HCT116 (cell line): Measurements from ENCODE around the gene CYP1A2. TPM values are rescaled to one million over a fixed set of nuclear protein-coding genes. Genes with fewer than 3 reads are reported as not detected.

Experiments used
- ATAC-seq: fragments of 200-7000 bp; cut with Tn5 transposase; 2 replicates; pipeline ENCODE4 v1.9.1; 2020; ENCODE audit warnings: mild to moderate bottlenecking, moderate library complexity
- BruUV-seq: library from RNA; stranded (reverse); fragments of 400-500 nt; replicated peaks from 2 replicates; lab custom pipeline; 2021; lab: Mats Ljungman, UMichigan
- CTCF ChIA-PET: fragments of 300-600 bp; sonication (Branson Sonifier 250); formaldehyde crosslinking; loops from one replicate; lab custom pipeline; 2021; ENCODE audit warnings: antibody characterized with exemption; lab: Charles Lee
- POLR2A ChIA-PET: fragments of 300-600, 350-600 bp; sonication (Branson Sonifier 250); formaldehyde crosslinking; loops from one replicate; lab custom pipeline; 2021; ENCODE audit warnings: antibody characterized with exemption; lab: Charles Lee
- RAD21 ChIA-PET, 2 experiments: fragments of 300-600 bp; sonication (Branson Sonifier 250); formaldehyde crosslinking; loops; one replicate each; lab custom pipeline; 2023; ENCODE audit warnings: low total read pairs in 2 of 2; ENCODE audit not compliant: uncharacterized antibody in 2 of 2, unreplicated experiment in 2 of 2, low non-redundant PET in 1 of 2; lab: Charles Lee
- DNase-seq: peaks from one replicate; pipeline ENCODE4 v3.0.0-alpha.2; 2010; ENCODE audit warnings: low read depth, low spot score
- H2AFZ ChIP-seq: fragments of 200-600 bp; shearing (Covaris generic), sonication (generic); 2 replicates; pipeline ENCODE4 v1.6.1; 2017; ENCODE audit warnings: low read depth, mixed run types, mixed read lengths, antibody characterized with exemption, low read length; ENCODE audit not compliant: poor library complexity, severe bottlenecking
- H3K27ac ChIP-seq: 2 replicates; pipeline ENCODE4 v1.5.1; 2012; ENCODE audit warnings: low read depth, low read length
- H3K27me3 ChIP-seq: fragments of 200-600 bp; sonication (generic); 2 replicates; pipeline ENCODE4 v1.6.1; 2016; ENCODE audit warnings: mixed run types, low read length, mixed read lengths; ENCODE audit not compliant: insufficient read depth
- H3K36me3 ChIP-seq, 2 experiments: fragments of 200-500 bp in 1 of 2; fragments of 200-600 bp in 1 of 2; sonication (Bioruptor generic) in 1 of 2; sonication (generic) in 1 of 2; 2 replicates each; pipeline versions ENCODE4 v1.5.1 to v1.6.1; 2014 to 2016; ENCODE audit warnings: low read length in 2 of 2, inconsistent platforms in 1 of 2, mixed read lengths in 1 of 2, mixed run types in 1 of 2; ENCODE audit not compliant: insufficient read depth in 2 of 2, control insufficient read depth in 1 of 2
- H3K4me1 ChIP-seq, 2 experiments: fragments of 200-600 bp in 1 of 2; sonication (generic) in 1 of 2; 2 replicates each; pipeline versions ENCODE4 v1.5.1 to v1.6.1; 2012 to 2017; ENCODE audit warnings: low read length in 2 of 2, inconsistent platforms in 1 of 2, mild to moderate bottlenecking in 1 of 2, mixed read lengths in 1 of 2, mixed run types in 1 of 2, moderate library complexity in 1 of 2; ENCODE audit not compliant: insufficient read depth in 2 of 2, control insufficient read depth in 1 of 2
- H3K4me2 ChIP-seq: fragments of 200-600 bp; sonication (generic); 2 replicates; pipeline ENCODE4 v1.6.1; 2017; ENCODE audit warnings: mixed run types, low read length, mixed read lengths
- H3K4me3 ChIP-seq, 2 experiments: fragments of 200-600 bp in 1 of 2; sonication (generic) in 1 of 2; replicated peaks in 1 of 2; 2 replicates each; pipeline ENCODE4 v1.5.1; 2011 to 2016; ENCODE audit warnings: low read length in 2 of 2, control low read depth in 1 of 2, low read depth in 1 of 2, mild to moderate bottlenecking in 1 of 2, mixed read lengths in 1 of 2, mixed run types in 1 of 2
- H3K79me2 ChIP-seq: fragments of 200-600 bp; sonication (generic); 2 replicates; pipeline ENCODE4 v1.6.1; 2017; ENCODE audit warnings: mild to moderate bottlenecking, mixed run types, low read length, moderate library complexity, mixed read lengths; ENCODE audit not compliant: insufficient read depth
- H3K9ac ChIP-seq: fragments of 200-600 bp; sonication (generic); 2 replicates; pipeline ENCODE4 v1.6.1; 2016; ENCODE audit warnings: low read length, mixed read lengths
- H3K9me2 ChIP-seq: fragments of 200-600 bp; sonication (generic), shearing (Covaris generic); 2 replicates; pipeline ENCODE4 v1.6.1; 2017; ENCODE audit warnings: mixed run types, mild to moderate bottlenecking, moderate library complexity; ENCODE audit not compliant: insufficient read depth
- H3K9me3 ChIP-seq, 2 experiments: fragments of 200-500 bp in 1 of 2; fragments of 200-600 bp in 1 of 2; sonication (Bioruptor generic) in 1 of 2; sonication (generic) in 1 of 2; 2 replicates each; pipeline ENCODE4 v1.6.1; 2014 to 2017; ENCODE audit warnings: low read length in 2 of 2, mixed read lengths in 2 of 2, inconsistent platforms in 1 of 2, low read depth in 1 of 2, mild to moderate bottlenecking in 1 of 2, mixed run types in 1 of 2, moderate library complexity in 1 of 2; ENCODE audit not compliant: control insufficient read depth in 1 of 2, insufficient read depth in 1 of 2
- H4K20me1 ChIP-seq: fragments of 200-600 bp; sonication (generic), shearing (Covaris generic); 2 replicates; pipeline ENCODE4 v1.6.1; 2017; ENCODE audit warnings: mixed run types, mild to moderate bottlenecking, moderate library complexity; ENCODE audit not compliant: insufficient read depth
- CEBPB ChIP-seq: IDR thresholded peaks from 2 replicates; pipeline ENCODE4 v1.6.1; 2012; ENCODE audit warnings: low read depth
- CTCF ChIP-seq, 3 experiments: fragments of 200-600 bp in 1 of 3; sonication (generic) in 1 of 3; IDR thresholded peaks in 2 of 3; conservative IDR thresholded peaks in 1 of 3; 2 replicates each; pipeline ENCODE4 v1.5.1; 2012 to 2017; ENCODE audit warnings: low read depth in 2 of 3, low read length in 2 of 3, antibody characterized with exemption in 1 of 3, borderline replicate concordance in 1 of 3, control low read depth in 1 of 3, mild to moderate bottlenecking in 1 of 3, mixed read lengths in 1 of 3, mixed run types in 1 of 3, moderate library complexity in 1 of 3; ENCODE audit not compliant: insufficient read depth in 1 of 3
- EZH2phosphoT487 ChIP-seq: fragments of 200-600 bp; IDR thresholded peaks from 2 replicates; pipeline ENCODE4 v1.6.1; 2018; ENCODE audit warnings: antibody characterized with exemption, borderline replicate concordance
- MAX ChIP-seq: IDR thresholded peaks from 2 replicates; pipeline ENCODE4 v1.6.1; 2012
- POLR2AphosphoS5 ChIP-seq: IDR thresholded peaks from 2 replicates; pipeline ENCODE4 v1.6.1; 2011; ENCODE audit warnings: mild to moderate bottlenecking, low read depth, low read length, moderate library complexity
- SIN3A ChIP-seq: IDR thresholded peaks from 2 replicates; pipeline ENCODE4 v1.6.1; 2012; ENCODE audit warnings: low read depth
- intact Hi-C: fragments of 100-400 bp; cut with micrococcal nuclease; formaldehyde crosslinking; loops from 2 replicates; pipeline ENCODE4 v1.10.0; 2022
- total RNA-seq: library from RNA; stranded (reverse); gene quantifications from one replicate; pipeline ENCODE4 v1.2.1, GENCODE V29; 2021; ENCODE audit not compliant: unreplicated experiment

The CYP1A2 gene
- total RNA-seq, 1 experiment from 2014 or later, result not detected

- ChIA-PET CTCF (interaction anchor here (0.9 to 1.4 kb wide), 2 partner anchors 26 to 58 kb away, joined by 3 to 4 read pairs; no protein-coding TSS in a partner anchor), RAD21 (interaction anchor here in 1 of 2 experiments (1.3 kb wide), 1 partner anchor 117 kb away, joined by 3 read pairs; no protein-coding TSS in a partner anchor), POLR2A (no interaction called here)
- no peak for TF ChIP-seq MAX
- TF ChIP-seq CEBPB, result no peak
- TF ChIP-seq EZH2phosphoT487, result no peak
- TF ChIP-seq SIN3A, result no peak
- TF ChIP-seq POLR2AphosphoS5, result no peak
- no peak for TF ChIP-seq CTCF (IDR thresholded peaks at IDR 0.05 in 2 of 3, conservative IDR thresholded peaks at IDR 0.05 in 1 of 3; ENCODE audit: borderline replicate concordance in 1 of 3, insufficient read depth in 1 of 3, low read depth in 2 of 3, low read length in 2 of 3)
- Histone ChIP-seq H3K79me2 (peaks cover 69% of the 10 kb centered on the region), H2AFZ (no peak overlapping the region), H3K9me3 (no peaks in the 10 kb centered on the region), H3K27ac (no peak overlapping the region), H3K4me1 (peaks cover 25 to 49% of the 10 kb centered on the region in 2 experiments), H4K20me1 (peaks cover 3% of the 10 kb centered on the region; the same call in 1 of the 2 replicates), H3K36me3 (peaks cover 0 to 5% of the 10 kb centered on the region in 2 experiments; a peak in 2 of 4 replicates), H3K9ac (no peak overlapping the region), H3K4me2 (no peak overlapping the region), H3K9me2 (no peaks in the 10 kb centered on the region), H3K27me3 (no peaks in the 10 kb centered on the region), H3K4me3 (no peak overlapping the region)
- intact Hi-C loops, result loop anchor here (10.0 kb wide), 1 partner anchor 420 kb away; the partner anchor contains the start of gene C15orf39
- DNase-seq (no peak), ATAC-seq (no peak)
- no TSS peak for BruUV-seq
Measured at GRCh38 chr15:74784426-74785193, 36.0 kb downstream of the CYP1A2 start.
